ENCODE results near the gene SHANK3. TPM values are rescaled to one million over a fixed set of nuclear protein-coding genes. Genes with fewer than 3 reads are reported as not detected.

The SHANK3 gene
- total and polyA plus RNA-seq, 2 donors (not counting 3 experiments of a cell fraction or from before 2014, with no cell fraction given) = 26.1 to 158 TPM

- H2AFZ ChIP-seq (ENCODE audit: low read depth, low read length) = no peak overlapping the region
- no peaks in the 10 kb centered on the region for H3K9me1 ChIP-seq (replicated peaks; ENCODE audit: control insufficient read depth, extremely low read depth, insufficient read depth, low read length)
- TF ChIP-seq EZH2 (IDR thresholded peaks at IDR 0.05; ENCODE audit: borderline replicate concordance, low read depth, low read length, severe bottlenecking) (no peak), POLR2AphosphoS5 (IDR thresholded peaks at IDR 0.05; ENCODE audit: insufficient read depth, low read depth, low read length) (no peak), MAX (IDR thresholded peaks at IDR 0.05; ENCODE audit: insufficient read depth, insufficient read length) (no peak), JUN (IDR thresholded peaks at IDR 0.05; ENCODE audit: borderline replicate concordance, insufficient read depth, insufficient read length, low read depth) (no peak), POLR2A (IDR thresholded peaks at IDR 0.05; ENCODE audit: low read depth, low read length) (no peak)
- BruUV-seq (replicated peaks) = no TSS peak
- H3K36me3 ChIP-seq (ENCODE audit: control insufficient read depth in 2 of 2, extremely low read depth in 1 of 2, insufficient read depth in 2 of 2, low read length in 2 of 2) = peaks cover 47 to 56% of the 10 kb centered on the region in 2 experiments
- dilution Hi-C loops (cut with MboI; ENCODE audit: extremely low pct_ligation_motif_present, low sequenced_read_pairs) = no loop called here
- no peak overlapping the region for H3K4me2 ChIP-seq (ENCODE audit: insufficient read depth, low read length)
- peaks cover 21% of the 10 kb centered on the region for H3K4me1 ChIP-seq (ENCODE audit: control insufficient read depth, extremely low read depth, insufficient read depth, low read length)
- FAIRE-seq (no peak), DNase-seq (ENCODE audit: low read depth, low spot score) (no peak)
- H3K79me2 ChIP-seq (ENCODE audit: control insufficient read depth, insufficient read depth, low read length) = peaks cover 96% of the 10 kb centered on the region
- H3K9ac ChIP-seq (replicated peaks; ENCODE audit: extremely low read depth, insufficient read depth, low read length) = no peak overlapping the region
- CTCF ChIA-PET = interaction anchor here (0.7 to 1.5 kb wide), 2 partner anchors 54 to 67 kb away, joined by 3 to 4 read pairs; partner anchors contain the start of gene ARSA
- intact Hi-C loops (cut with micrococcal nuclease) = no loop called here
- POLR2A ChIA-PET = no interaction called here
- H3K9me3 ChIP-seq (replicated peaks; ENCODE audit: control insufficient read depth, insufficient read depth, low read length) = no peaks in the 10 kb centered on the region
- H3K27me3 ChIP-seq (ENCODE audit: control insufficient read depth in 2 of 2, insufficient read depth in 2 of 2, low read length in 2 of 2) = no peaks in the 10 kb centered on the region
- H3K4me3 ChIP-seq (replicated peaks in 1 of 3; ENCODE audit: insufficient read depth in 1 of 3, low read depth in 1 of 3, low read length in 3 of 3) = no peak overlapping the region
- peaks cover 9% of the 10 kb centered on the region for H4K20me1 ChIP-seq (replicated peaks; ENCODE audit: control insufficient read depth, extremely low read depth, insufficient read depth, low read length)
- no peak overlapping the region for H3K27ac ChIP-seq (ENCODE audit: insufficient read depth, low read depth, low read length)
Measured at GRCh38 chr22:50695421-50696250, 23.0 kb downstream of the SHANK3 start.

DNA sequence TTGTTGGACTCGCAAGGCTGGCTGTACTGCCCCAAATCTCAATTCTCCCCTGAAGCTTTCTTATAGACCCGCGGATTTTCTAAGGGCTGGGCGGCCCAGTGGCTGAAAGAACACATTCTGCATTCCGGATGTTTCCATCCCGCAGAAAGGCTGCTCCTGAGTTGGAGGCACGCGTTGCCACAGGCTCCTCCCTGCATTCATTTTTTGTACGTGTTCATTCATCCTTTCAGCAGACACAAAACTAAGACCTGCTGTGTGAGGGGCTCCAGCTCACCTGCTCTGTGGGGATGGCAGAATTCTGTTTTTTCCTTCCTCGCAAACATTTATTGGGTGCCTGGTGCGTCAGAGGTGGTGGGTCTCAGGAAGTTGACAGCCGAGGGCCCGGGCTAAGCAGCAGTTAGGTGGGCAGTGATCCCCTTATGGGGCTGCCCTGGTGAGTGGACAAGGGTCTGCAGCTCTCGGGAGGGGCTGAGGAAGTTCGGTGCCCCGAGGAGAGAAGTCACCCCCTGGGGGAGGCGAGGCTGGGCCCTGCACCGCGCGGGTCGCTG, 23.7 kb downstream of the SHANK3 start:
- BruUV-seq (replicated peaks) = no TSS peak
- no peaks in the 10 kb centered on the region for H3K9me1 ChIP-seq (replicated peaks; ENCODE audit: control insufficient read depth, extremely low read depth, insufficient read depth, low read length)
- POLR2A ChIA-PET = no interaction called here
- dilution Hi-C loops (cut with MboI; ENCODE audit: extremely low pct_ligation_motif_present, low sequenced_read_pairs) = no loop called here
- H3K9ac ChIP-seq (replicated peaks; ENCODE audit: extremely low read depth, insufficient read depth, low read length) = no peak overlapping the region
- H2AFZ ChIP-seq (ENCODE audit: low read depth, low read length) = no peak overlapping the region
- H3K4me1 ChIP-seq (ENCODE audit: control insufficient read depth, extremely low read depth, insufficient read depth, low read length) = peaks cover 16% of the 10 kb centered on the region
- H3K4me3 ChIP-seq (replicated peaks in 1 of 3; ENCODE audit: insufficient read depth in 1 of 3, low read depth in 1 of 3, low read length in 3 of 3) = no peak overlapping the region
- no peaks in the 10 kb centered on the region for H3K27me3 ChIP-seq (ENCODE audit: control insufficient read depth in 2 of 2, insufficient read depth in 2 of 2, low read length in 2 of 2)
- TF ChIP-seq POLR2AphosphoS5 (IDR thresholded peaks at IDR 0.05; ENCODE audit: insufficient read depth, low read depth, low read length) = no peak
- TF ChIP-seq GATA2 (IDR thresholded peaks at IDR 0.05; ENCODE audit: insufficient read depth, insufficient read length, low read depth, low read length) = no peak
- no peak for TF ChIP-seq MAX (IDR thresholded peaks at IDR 0.05; ENCODE audit: insufficient read depth, insufficient read length)
- TF ChIP-seq POLR2A (IDR thresholded peaks at IDR 0.05; ENCODE audit: low read depth, low read length) = no peak
- no peak for TF ChIP-seq MYC (IDR thresholded peaks at IDR 0.05; ENCODE audit: low read depth, low read length)
- CTCF ChIA-PET = interaction anchor here (0.7 to 1.5 kb wide), 2 partner anchors 55 to 68 kb away, joined by 3 to 4 read pairs; partner anchors contain the start of gene ARSA
- peaks cover 7% of the 10 kb centered on the region for H4K20me1 ChIP-seq (replicated peaks; ENCODE audit: control insufficient read depth, extremely low read depth, insufficient read depth, low read length)
- peaks cover 51 to 63% of the 10 kb centered on the region in 2 experiments for H3K36me3 ChIP-seq (ENCODE audit: control insufficient read depth in 2 of 2, extremely low read depth in 1 of 2, insufficient read depth in 2 of 2, low read length in 2 of 2)
- DNase-seq (ENCODE audit: low read depth, low spot score) = no peak
- intact Hi-C loops (cut with micrococcal nuclease) = no loop called here
- H3K79me2 ChIP-seq (ENCODE audit: control insufficient read depth, insufficient read depth, low read length) = peaks cover 96% of the 10 kb centered on the region
- no peak overlapping the region for H3K4me2 ChIP-seq (ENCODE audit: insufficient read depth, low read length)
- FAIRE-seq = no peak
- no peak overlapping the region for H3K27ac ChIP-seq (ENCODE audit: insufficient read depth, low read depth, low read length)
- H3K9me3 ChIP-seq (replicated peaks; ENCODE audit: control insufficient read depth, insufficient read depth, low read length) = no peaks in the 10 kb centered on the region

Data from endothelial cell of umbilical vein (primary cell).